IMR-90 (cell line): ENCODE data around the gene HMGCL. TPM values are rescaled to one million over a fixed set of nuclear protein-coding genes. Genes with fewer than 3 reads are reported as not detected.

Experiments used
- ATAC-seq: fragments of 200-7000 bp; cut with Tn5 transposase; 2 replicates; pipeline ENCODE4 v1.9.1; 2020; ENCODE audit warnings: low read depth, mild to moderate bottlenecking, moderate library complexity
- BruUV-seq: library from RNA; stranded (reverse); fragments of 400-500 nt; replicated peaks from 2 replicates; lab custom pipeline; 2021; lab: Mats Ljungman, UMichigan
- CTCF ChIA-PET: fragments of 300-600 bp; formaldehyde crosslinking; extraction: SDS; loops from one replicate; lab custom pipeline; 2021; ENCODE audit warnings: antibody characterized with exemption; lab: Yijun Ruan, JAX
- POLR2A ChIA-PET: fragments of 300-600 bp; sonication (Branson Sonifier 250); formaldehyde crosslinking; loops from one replicate; lab custom pipeline; 2022; ENCODE audit warnings: antibody characterized with exemption; ENCODE audit not compliant: unreplicated experiment; lab: Charles Lee
- DNase-seq: peaks from one replicate; pipeline ENCODE4 v3.0.0; 2013
- H2AFZ ChIP-seq: replicated peaks from 2 replicates; pipeline ENCODE3; 2013; ENCODE audit warnings: low read length, mild to moderate bottlenecking; ENCODE audit not compliant: poor library complexity
- H2AK5ac ChIP-seq: 2 replicates; pipeline ENCODE4 v1.6.1; 2013; ENCODE audit warnings: low read depth, low read length, inconsistent platforms
- H2AK9ac ChIP-seq: replicated peaks from 2 replicates; pipeline ENCODE3; 2013; ENCODE audit warnings: mild to moderate bottlenecking, low read depth, low read length, moderate library complexity; ENCODE audit not compliant: poor library complexity
- H2BK120ac ChIP-seq: 2 replicates; pipeline ENCODE4 v1.6.1; 2013; ENCODE audit warnings: low read depth, low read length, inconsistent platforms
- H2BK15ac ChIP-seq: 3 replicates; pipeline ENCODE4 v1.6.1; 2013; ENCODE audit warnings: low read depth, low read length, inconsistent platforms
- H2BK20ac ChIP-seq: 2 replicates; pipeline ENCODE4 v1.6.1; 2013; ENCODE audit warnings: low read depth, mild to moderate bottlenecking, inconsistent platforms, low read length, moderate library complexity
- H2BK5ac ChIP-seq: 2 replicates; pipeline ENCODE4 v1.6.1; 2013; ENCODE audit warnings: mild to moderate bottlenecking, low read depth, low read length, inconsistent platforms; ENCODE audit not compliant: poor library complexity, severe bottlenecking
- H3K14ac ChIP-seq: replicated peaks from 2 replicates; pipeline ENCODE4 v1.6.1; 2013; ENCODE audit warnings: low read depth, low read length, inconsistent platforms
- H3K18ac ChIP-seq: 2 replicates; pipeline ENCODE4 v1.6.1; 2013; ENCODE audit warnings: low read depth, low read length, control low read depth
- H3K23ac ChIP-seq: 2 replicates; pipeline ENCODE4 v1.6.1; 2013; ENCODE audit warnings: low read depth, low read length, inconsistent platforms
- H3K27ac ChIP-seq: 2 replicates; pipeline ENCODE4 v1.5.1; 2013; ENCODE audit warnings: mild to moderate bottlenecking, control low read depth, low read length; ENCODE audit not compliant: insufficient read depth
- H3K27me3 ChIP-seq: 2 replicates; pipeline ENCODE4 v1.6.1; 2013; ENCODE audit warnings: low read length; ENCODE audit not compliant: control insufficient read depth, insufficient read depth
- H3K36me3 ChIP-seq: 2 replicates; pipeline ENCODE4 v1.6.1; 2013; ENCODE audit warnings: low read length, mixed read lengths; ENCODE audit not compliant: control insufficient read depth, insufficient read depth
- H3K4ac ChIP-seq: 2 replicates; pipeline ENCODE4 v1.6.1; 2013; ENCODE audit warnings: low read depth, low read length, inconsistent platforms
- H3K4me1 ChIP-seq: 2 replicates; pipeline ENCODE4 v1.6.1; 2013; ENCODE audit warnings: low read length, mixed read lengths; ENCODE audit not compliant: control insufficient read depth, insufficient read depth
- H3K4me2 ChIP-seq: 2 replicates; pipeline ENCODE4 v1.6.1; 2013; ENCODE audit warnings: low read depth, mild to moderate bottlenecking, control low read depth, low read length, moderate library complexity
- H3K4me3 ChIP-seq: 2 replicates; pipeline ENCODE4 v1.5.1; 2013; ENCODE audit warnings: low read depth, mild to moderate bottlenecking, control low read depth, low read length, moderate library complexity; ENCODE audit not compliant: insufficient read depth
- H3K56ac ChIP-seq: 2 replicates; pipeline ENCODE4 v1.6.1; 2013; ENCODE audit warnings: low read length, inconsistent platforms; ENCODE audit not compliant: insufficient read depth; ENCODE audit errors: extremely low read depth
- H3K79me1 ChIP-seq, 2 experiments: 2 replicates each; pipeline ENCODE4 v1.6.1; 2013; ENCODE audit warnings: low read length in 2 of 2, inconsistent platforms in 1 of 2, low read depth in 1 of 2
- H3K9ac ChIP-seq: 2 replicates; pipeline ENCODE4 v1.6.1; 2013; ENCODE audit warnings: low read depth, low read length, control low read depth
- H3K9me1 ChIP-seq: 2 replicates; pipeline ENCODE4 v1.6.1; 2013; ENCODE audit warnings: low read length, inconsistent platforms; ENCODE audit not compliant: insufficient read depth
- H3K9me3 ChIP-seq: 2 replicates; pipeline ENCODE4 v1.6.1; 2013; ENCODE audit warnings: low read length; ENCODE audit not compliant: control insufficient read depth, insufficient read depth
- H4K20me1 ChIP-seq: 2 replicates; pipeline ENCODE4 v1.6.1; 2013; ENCODE audit warnings: low read length, inconsistent platforms; ENCODE audit not compliant: insufficient read depth
- H4K5ac ChIP-seq: 2 replicates; pipeline ENCODE4 v1.6.1; 2013; ENCODE audit warnings: mild to moderate bottlenecking, low read depth, low read length, control low read depth
- H4K8ac ChIP-seq, 2 experiments: 2 replicates each; pipeline ENCODE4 v1.6.1; 2013; ENCODE audit warnings: low read depth in 2 of 2, low read length in 2 of 2, control low read depth in 1 of 2, inconsistent platforms in 1 of 2
- H4K91ac ChIP-seq: 2 replicates; pipeline ENCODE4 v1.6.1; 2013; ENCODE audit warnings: low read depth, low read length, inconsistent platforms; ENCODE audit not compliant: insufficient read depth
- CEBPB ChIP-seq: IDR thresholded peaks from 2 replicates; pipeline ENCODE4 v1.6.1; 2012; ENCODE audit warnings: low read depth, low read length, improper control_type of control experiment
- RCOR1 ChIP-seq: IDR thresholded peaks from 2 replicates; pipeline ENCODE4 v1.6.1; 2012; ENCODE audit warnings: mild to moderate bottlenecking, low read length, improper control_type of control experiment; ENCODE audit not compliant: insufficient replicate concordance
- WGBS, 2 experiments: methylation state at CpG; one replicate each; pipeline versions ENCODE4 v1.1.5 to v1.1.7; 2013; ENCODE audit warnings: missing lambda C conversion rate in 2 of 2; ENCODE audit not compliant: insufficient read length in 1 of 2; ENCODE audit errors: extremely low coverage in 2 of 2; 5-methylcytosine and 5-hydroxymethylcytosine counted together
- dilution Hi-C: fragments of 300-500 bp; cut with HindIII; formaldehyde crosslinking; loops from one replicate; pipeline ENCODE4 v1.14.3; 2018; ENCODE audit warnings: low sequenced_read_pairs; ENCODE audit not compliant: unreplicated experiment
- in situ Hi-C: fragments of 300-500 bp; cut with MboI; formaldehyde crosslinking; loops from 3 replicates; pipeline ENCODE4 v1.14.3; 2019; ENCODE audit warnings: low sequenced_read_pairs, inconsistent platforms, mixed read lengths
- intact Hi-C: fragments of 100-400 bp; cut with micrococcal nuclease; formaldehyde crosslinking; loops from 2 replicates; pipeline ENCODE4 v1.10.0; 2022
- polyA plus RNA-seq, 3 experiments: library from polyadenylated mRNA; depleted of rRNA; stranded (reverse); fragments of >200 nt; gene quantifications; 2 replicates each; pipeline ENCODE4 v1.2.3, GENCODE V29; 2012; ENCODE audit warnings: low replicate concordance in 1 of 3
- total RNA-seq: library from RNA; depleted of rRNA; stranded (reverse); fragments of >200 nt; gene quantifications from 2 replicates; pipeline ENCODE4 v1.2.3, GENCODE V29; 2012; rRNA removed
- TF ChIP-seq, protein P1 (sequence below): fragments of 150-350 bp; IDR thresholded peaks from 2 replicates; pipeline ENCODE4 v1.6.1; 2017; ENCODE audit warnings: mild to moderate bottlenecking, antibody characterized with exemption, low read length, low read depth

The HMGCL gene
- total and polyA plus RNA-seq, 2 of the 4 experiments (the other 2 are of a cell fraction) = 30.6 to 33.5 TPM

DNA sequence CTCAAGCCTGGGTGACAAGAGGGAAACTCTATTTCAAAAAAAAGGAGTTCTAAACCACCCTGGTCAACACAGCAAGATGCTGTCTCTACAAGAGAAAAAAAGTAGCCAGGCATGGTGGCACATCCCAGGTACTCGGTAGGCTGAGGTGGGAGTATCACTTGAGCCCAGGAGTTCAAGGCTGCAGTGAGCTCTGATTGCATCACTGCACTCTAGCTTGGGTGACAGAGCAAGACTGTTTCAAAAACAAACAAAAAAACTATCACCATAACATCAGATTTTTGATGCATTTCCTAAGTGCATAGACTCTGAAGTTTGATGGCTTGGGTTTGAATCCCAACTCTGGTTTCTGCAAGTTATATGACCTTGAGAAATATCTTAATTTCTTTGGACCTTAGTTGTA is 72.3 kb downstream of the HMGCL start:
- Histone ChIP-seq H3K18ac (no peak overlapping the region), H2AK9ac (no peak overlapping the region), H4K5ac (no peak overlapping the region), H3K9me1 (0 out of 2 replicates have a peak, but pooled peaks cover 4% of the 10 kb centered on the region), H3K4ac (no peak overlapping the region), H3K9me3 (no peaks in the 10 kb centered on the region), H4K91ac (no peak overlapping the region), H3K36me3 (peaks cover 64% of the 10 kb centered on the region), H3K27ac (no peak overlapping the region), H3K27me3 (no peaks in the 10 kb centered on the region), H4K20me1 (peaks cover 36% of the 10 kb centered on the region), H3K4me3 (no peak overlapping the region), H3K9ac (no peak overlapping the region), H3K14ac (no peak overlapping the region), H3K56ac (no peak overlapping the region), H4K8ac (no peak overlapping the region), H3K4me2 (no peak overlapping the region), H3K4me1 (no peaks in the 10 kb centered on the region), H3K23ac (no peak overlapping the region), H2BK5ac (no peak overlapping the region), H2AFZ (no peak overlapping the region), H2AK5ac (no peak overlapping the region), H2BK15ac (no peak overlapping the region), H3K79me1 (peaks cover 25 to 66% of the 10 kb centered on the region in 2 experiments), H2BK120ac (no peak overlapping the region), H2BK20ac (no peak overlapping the region)
- DNase-seq (no peak), ATAC-seq (no peak)
- in situ Hi-C loops = loop anchor here (10.0 kb wide), 1 partner anchor 208 kb away; no protein-coding TSS in a partner anchor
- intact Hi-C loops = no loop called here
- no TSS peak for BruUV-seq
- 0 out of 2 replicates have a peak, but pooled peaks have one; percentile 8 for TF ChIP-seq CEBPB
- TF ChIP-seq, protein P1, sequence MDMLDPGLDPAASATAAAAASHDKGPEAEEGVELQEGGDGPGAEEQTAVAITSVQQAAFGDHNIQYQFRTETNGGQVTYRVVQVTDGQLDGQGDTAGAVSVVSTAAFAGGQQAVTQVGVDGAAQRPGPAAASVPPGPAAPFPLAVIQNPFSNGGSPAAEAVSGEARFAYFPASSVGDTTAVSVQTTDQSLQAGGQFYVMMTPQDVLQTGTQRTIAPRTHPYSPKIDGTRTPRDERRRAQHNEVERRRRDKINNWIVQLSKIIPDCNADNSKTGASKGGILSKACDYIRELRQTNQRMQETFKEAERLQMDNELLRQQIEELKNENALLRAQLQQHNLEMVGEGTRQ = no peak
- no peak for TF ChIP-seq RCOR1
- dilution Hi-C loops = no loop called here
- ChIA-PET CTCF (interaction anchor here (0.5 kb wide), 1 partner anchor 7 kb away, joined by 3 read pairs; no protein-coding TSS in a partner anchor), POLR2A (no interaction called here)
- 100% methylated on average over 1 of the region's 1 CpG; no CpG with 5 or more reads in 1 of the 2 experiments for whole genome bisulfite sequencing, 2 experiments

Other genes with a start within 250 kb of the HMGCL start
- 452 and 980 TPM in 2 replicates for gene RPL11, start 133.6 kb downstream of the HMGCL start, total RNA-seq
- gene RPL11, start 133.6 kb downstream of the HMGCL start, polyA plus RNA-seq (2012; rRNA removed) = 1,692 and 1,751 TPM in 2 replicates
- 40.7 and 44.4 TPM in 2 replicates for gene ELOA, start 82.0 kb downstream of the HMGCL start, total RNA-seq
- 19.5 and 22.9 TPM in 2 replicates for gene ELOA, start 82.0 kb downstream of the HMGCL start, polyA plus RNA-seq (2012; rRNA removed)
- gene PITHD1, start 47.0 kb downstream of the HMGCL start, total RNA-seq = 23.8 and 34.2 TPM in 2 replicates
- 31.8 and 32.0 TPM in 2 replicates for gene PITHD1, start 47.0 kb downstream of the HMGCL start, polyA plus RNA-seq (2012; rRNA removed)
- 43.9 and 44.3 TPM in 2 replicates for gene LYPLA2, start 34.3 kb downstream of the HMGCL start, total RNA-seq
- 78.6 and 88.5 TPM in 2 replicates for gene LYPLA2, start 34.3 kb downstream of the HMGCL start, polyA plus RNA-seq (2012; rRNA removed)
- gene GALE, start 24.7 kb downstream of the HMGCL start, total RNA-seq = 28.3 and 31.7 TPM in 2 replicates
- gene GALE, start 24.7 kb downstream of the HMGCL start, polyA plus RNA-seq (2012; rRNA removed) = 39.9 and 44.5 TPM in 2 replicates
- gene FUCA1, start 42.9 kb upstream of the HMGCL start, total RNA-seq = 2.8 and 2.9 TPM in 2 replicates
- 2.5 and 3.5 TPM in 2 replicates for gene FUCA1, start 42.9 kb upstream of the HMGCL start, polyA plus RNA-seq (2012; rRNA removed)
- gene CNR2, start 87.9 kb upstream of the HMGCL start, total RNA-seq = not detected in 2 replicates
- not detected in 2 replicates for gene CNR2, start 87.9 kb upstream of the HMGCL start, polyA plus RNA-seq (2012; rRNA removed)
- 76.0 and 106 TPM in 2 replicates for gene PNRC2, start 134.4 kb upstream of the HMGCL start, total RNA-seq
- gene PNRC2, start 134.4 kb upstream of the HMGCL start, polyA plus RNA-seq (2012; rRNA removed) = 40.3 and 50.6 TPM in 2 replicates
- 110 and 189 TPM in 2 replicates for gene SRSF10, start 154.9 kb upstream of the HMGCL start, total RNA-seq
- 76.2 and 90.1 TPM in 2 replicates for gene SRSF10, start 154.9 kb upstream of the HMGCL start, polyA plus RNA-seq (2012; rRNA removed)